GM21786 (cell line): Measurements from ENCODE around the gene FERMT3.
A peak's percentile ranks its signal among the peaks of the same experiment; 100 is the strongest.

Source experiments
- ATAC-seq: cut with Tn5 transposase; IDR thresholded peaks from one replicate; pipeline ENCODE4 v1.9.1; 2021; ENCODE audit not compliant: unreplicated experiment

FERMT3 gene

GRCh38 chr11:64219354-64219684, 12.8 kb downstream of the FERMT3 start:
- no peak for ATAC-seq

- no peak for ATAC-seq
Observed at GRCh38 chr11:64219755-64220154, 13.2 kb downstream of the FERMT3 start.

- ATAC-seq: no peak
Observed at GRCh38 chr11:64220271-64220670, 13.8 kb downstream of the FERMT3 start.

- no peak for ATAC-seq
Observed at GRCh38 chr11:64220798-64221197, 14.3 kb downstream of the FERMT3 start.

GRCh38 chr11:64222651-64223000, 16.1 kb downstream of the FERMT3 start:
- no peak for ATAC-seq

GRCh38 chr11:64223001-64223651, 16.6 kb downstream of the FERMT3 start:
- ATAC-seq: no peak

- ATAC-seq: no peak
Observed at GRCh38 chr11:64224151-64224890, 17.8 kb downstream of the FERMT3 start.

GRCh38 chr11:64224891-64225607, 18.5 kb downstream of the FERMT3 start:
- no peak for ATAC-seq

GRCh38 chr11:64225608-64226506, 19.3 kb downstream of the FERMT3 start, which contains the start of the genes NUDT22 and TRPT1:
Gene NUDT22, plus strand, starts transcription at chr11:64226274. Its CDS starts 379 bp downstream, at chr11:64226653.
Gene TRPT1, minus strand, starts transcription at chr11:64226186. Its CDS starts 326 bp downstream, at chr11:64225860.
- ATAC-seq: peak; percentile 41

GRCh38 chr11:64226507-64227051, 20.1 kb downstream of the FERMT3 start:
- ATAC-seq: peak; percentile 33

GRCh38 chr11:64227405-64227956, 21.0 kb downstream of the FERMT3 start:
- ATAC-seq: no peak

GRCh38 chr11:64229090-64229743, 22.7 kb downstream of the FERMT3 start:
- ATAC-seq: no peak

GRCh38 chr11:64229744-64230170, 23.2 kb downstream of the FERMT3 start:
- no peak for ATAC-seq

- ATAC-seq: peak; percentile 49
Observed at GRCh38 chr11:64230171-64230984, 23.9 kb downstream of the FERMT3 start, which contains the start of gene DNAJC4. Gene DNAJC4, plus strand, starts transcription at chr11:64230548. Its CDS starts 307 bp downstream, at chr11:64230855.

GRCh38 chr11:64230985-64231365, 24.5 kb downstream of the FERMT3 start:
- no peak for ATAC-seq

GRCh38 chr11:64231546-64231945, 25.0 kb downstream of the FERMT3 start:
- no peak for ATAC-seq

GRCh38 chr11:64232182-64232966, 25.9 kb downstream of the FERMT3 start:
- no peak for ATAC-seq

- no peak for ATAC-seq
Observed at GRCh38 chr11:64232967-64233315, 26.4 kb downstream of the FERMT3 start.
